ENCODE measurements around the gene CYBB.

The CYBB gene

DNA sequence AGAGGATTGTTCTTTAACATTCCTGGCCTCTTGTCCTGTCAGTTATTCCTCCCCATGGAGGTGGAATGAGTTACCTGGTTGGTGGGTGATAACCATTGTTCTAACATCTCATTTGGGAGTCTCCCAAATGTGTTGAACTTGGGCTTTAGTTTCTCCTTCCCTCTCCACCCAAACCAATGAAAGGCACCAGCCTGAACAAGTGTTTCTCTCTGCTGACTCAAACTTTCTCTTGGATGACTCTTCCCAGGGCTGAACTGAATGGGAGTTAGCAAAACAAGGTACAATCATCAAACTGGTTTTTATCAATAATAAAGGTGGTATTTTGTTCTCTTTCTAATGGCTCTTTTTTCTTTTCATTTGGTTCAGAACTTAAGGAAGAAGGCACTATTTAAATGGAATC, 64.8 kb downstream of the CYBB start:
- no peak overlapping the region for H3K27ac ChIP-seq (ENCODE audit: low read depth, low read length)

DNA sequence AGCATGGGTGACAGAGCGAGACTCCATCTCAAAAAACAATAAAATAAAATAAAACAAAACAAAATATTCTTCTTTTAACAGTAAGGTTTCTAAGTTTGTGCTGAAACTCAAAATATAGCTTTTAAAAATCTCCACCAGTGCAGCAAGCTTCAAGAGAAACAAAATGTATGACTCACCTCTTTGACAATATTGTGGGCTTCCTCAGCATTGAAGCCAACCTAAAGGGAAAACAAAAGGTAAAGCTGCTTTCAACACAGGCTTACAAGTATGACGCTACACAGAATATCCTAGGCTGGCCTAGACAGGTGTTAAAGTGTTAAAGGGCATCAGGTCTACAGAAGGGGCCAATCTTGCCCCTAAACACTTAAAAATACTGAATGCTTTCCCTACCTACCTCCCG, 66.3 kb downstream of the CYBB start:
- Histone ChIP-seq H3K27ac (ENCODE audit: low read depth, low read length) (no peak overlapping the region), H4K20me1 (ENCODE audit: control insufficient read depth, insufficient read depth, low read depth, low read length) (no peaks in the 10 kb centered on the region), H3K4me1 (ENCODE audit: control insufficient read depth, low read length) (0 out of 2 replicates have a peak, but pooled peaks cover 6% of the 10 kb centered on the region), H3K9me2 (replicated peaks; ENCODE audit: control insufficient read depth, low read length) (no peaks in the 10 kb centered on the region), H3F3A (ENCODE audit: control insufficient read depth, insufficient read depth) (no peaks in the 10 kb centered on the region), H3K4me2 (ENCODE audit: low read length) (peak overlapping the region; percentile 65; the same call in 1 of the 2 replicates), H3K4me3 (ENCODE audit: low read length) (no peak overlapping the region), H3K27me3 (ENCODE audit: control insufficient read depth, low read length) (no peaks in the 10 kb centered on the region), H3K79me2 (ENCODE audit: control insufficient read depth, low read length) (no peaks in the 10 kb centered on the region), H3K36me3 (ENCODE audit: control insufficient read depth, low read length) (no peaks in the 10 kb centered on the region), H3K9me3 (ENCODE audit: control insufficient read depth, insufficient read depth, low read length) (no peaks in the 10 kb centered on the region)
- TF ChIP-seq, protein P1, sequence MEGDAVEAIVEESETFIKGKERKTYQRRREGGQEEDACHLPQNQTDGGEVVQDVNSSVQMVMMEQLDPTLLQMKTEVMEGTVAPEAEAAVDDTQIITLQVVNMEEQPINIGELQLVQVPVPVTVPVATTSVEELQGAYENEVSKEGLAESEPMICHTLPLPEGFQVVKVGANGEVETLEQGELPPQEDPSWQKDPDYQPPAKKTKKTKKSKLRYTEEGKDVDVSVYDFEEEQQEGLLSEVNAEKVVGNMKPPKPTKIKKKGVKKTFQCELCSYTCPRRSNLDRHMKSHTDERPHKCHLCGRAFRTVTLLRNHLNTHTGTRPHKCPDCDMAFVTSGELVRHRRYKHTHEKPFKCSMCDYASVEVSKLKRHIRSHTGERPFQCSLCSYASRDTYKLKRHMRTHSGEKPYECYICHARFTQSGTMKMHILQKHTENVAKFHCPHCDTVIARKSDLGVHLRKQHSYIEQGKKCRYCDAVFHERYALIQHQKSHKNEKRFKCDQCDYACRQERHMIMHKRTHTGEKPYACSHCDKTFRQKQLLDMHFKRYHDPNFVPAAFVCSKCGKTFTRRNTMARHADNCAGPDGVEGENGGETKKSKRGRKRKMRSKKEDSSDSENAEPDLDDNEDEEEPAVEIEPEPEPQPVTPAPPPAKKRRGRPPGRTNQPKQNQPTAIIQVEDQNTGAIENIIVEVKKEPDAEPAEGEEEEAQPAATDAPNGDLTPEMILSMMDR (IDR thresholded peaks at IDR 0.05; ENCODE audit: low read depth, low read length, poor library complexity, severe bottlenecking): no peak
- no peak for TF ChIP-seq EZH2phosphoT487 (IDR thresholded peaks at IDR 0.05; ENCODE audit: borderline replicate concordance, low read length)

More for the DNA sequence above, 64.8 kb downstream of the CYBB start:
- Histone ChIP-seq H3F3A (ENCODE audit: control insufficient read depth, insufficient read depth) (no peaks in the 10 kb centered on the region), H3K4me3 (ENCODE audit: low read length) (no peak overlapping the region), H3K9me2 (replicated peaks; ENCODE audit: control insufficient read depth, low read length) (no peaks in the 10 kb centered on the region), H4K20me1 (ENCODE audit: control insufficient read depth, insufficient read depth, low read depth, low read length) (no peaks in the 10 kb centered on the region), H3K9me3 (ENCODE audit: control insufficient read depth, insufficient read depth, low read length) (no peaks in the 10 kb centered on the region), H3K36me3 (ENCODE audit: control insufficient read depth, low read length) (no peaks in the 10 kb centered on the region), H3K27me3 (ENCODE audit: control insufficient read depth, low read length) (no peaks in the 10 kb centered on the region), H3K4me2 (ENCODE audit: low read length) (no peak overlapping the region), H3K4me1 (ENCODE audit: control insufficient read depth, low read length) (0 out of 2 replicates have a peak, but pooled peaks cover 6% of the 10 kb centered on the region), H3K79me2 (ENCODE audit: control insufficient read depth, low read length) (no peaks in the 10 kb centered on the region)
- TF ChIP-seq, protein P1 (IDR thresholded peaks at IDR 0.05; ENCODE audit: low read depth, low read length, poor library complexity, severe bottlenecking): no peak
- TF ChIP-seq EZH2phosphoT487 (IDR thresholded peaks at IDR 0.05; ENCODE audit: borderline replicate concordance, low read length): no peak

DNA sequence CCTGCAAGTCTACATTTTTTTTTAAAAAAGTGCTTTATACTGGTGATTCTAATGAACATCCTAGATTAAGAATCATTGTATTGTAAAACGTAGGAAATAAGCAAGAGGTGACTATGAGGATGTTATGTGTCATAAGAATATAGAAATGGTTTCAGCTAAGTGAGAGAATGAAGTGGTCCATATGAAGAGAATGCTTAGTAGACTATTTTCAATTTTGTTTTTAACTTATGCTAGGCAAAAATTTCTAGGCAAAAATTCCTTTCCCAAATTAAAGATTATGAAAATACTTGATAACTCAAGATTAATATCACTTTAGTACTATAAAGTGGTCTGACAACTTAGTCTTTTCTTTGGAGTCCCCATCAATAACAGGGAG, 66.7 kb downstream of the CYBB start:
- Histone ChIP-seq H3K27ac (ENCODE audit: low read depth, low read length) (no peak overlapping the region), H3K27me3 (ENCODE audit: control insufficient read depth, low read length) (no peaks in the 10 kb centered on the region), H3K4me1 (ENCODE audit: control insufficient read depth, low read length) (0 out of 2 replicates have a peak, but pooled peaks cover 6% of the 10 kb centered on the region), H3K4me3 (ENCODE audit: low read length) (peak overlapping the region; percentile 72), H3F3A (ENCODE audit: control insufficient read depth, insufficient read depth) (no peaks in the 10 kb centered on the region), H4K20me1 (ENCODE audit: control insufficient read depth, insufficient read depth, low read depth, low read length) (no peaks in the 10 kb centered on the region), H3K9me3 (ENCODE audit: control insufficient read depth, insufficient read depth, low read length) (no peaks in the 10 kb centered on the region), H3K79me2 (ENCODE audit: control insufficient read depth, low read length) (no peaks in the 10 kb centered on the region), H3K4me2 (ENCODE audit: low read length) (peak overlapping the region; percentile 65), H3K36me3 (ENCODE audit: control insufficient read depth, low read length) (no peaks in the 10 kb centered on the region), H3K9me2 (replicated peaks; ENCODE audit: control insufficient read depth, low read length) (no peaks in the 10 kb centered on the region)
- TF ChIP-seq EZH2phosphoT487 (IDR thresholded peaks at IDR 0.05; ENCODE audit: borderline replicate concordance, low read length): no peak
- TF ChIP-seq, protein P1 (IDR thresholded peaks at IDR 0.05; ENCODE audit: low read depth, low read length, poor library complexity, severe bottlenecking): no peak

Measured in DOHH2 (cell line).